Subcutaneous abdominal adipose tissue (tissue), 5 donors: ENCODE data around the gene XPNPEP1.
A peak's percentile ranks its signal among the peaks of the same experiment; 100 is the strongest.
"Not testable (repeated sequence)": the region's sequence is repeated elsewhere in the genome, so short reads cannot be mapped to it uniquely, and the experiment has no call there.

ENCODE experiments used
- H3K27ac ChIP-seq: one replicate; pipeline ENCODE4 v1.7.0; 2013; ENCODE audit warnings: low read depth, mild to moderate bottlenecking, inconsistent platforms, low read length, moderate library complexity
- H3K27me3 ChIP-seq, 5 donors: one replicate each; pipeline ENCODE4 v1.7.0; 2013; ENCODE audit warnings: low read length in 5 of 5, inconsistent platforms in 1 of 5; ENCODE audit not compliant: control insufficient read depth in 5 of 5, insufficient read depth in 4 of 5
- H3K36me3 ChIP-seq, 5 donors: one replicate each; pipeline ENCODE4 v1.7.0; 2013; ENCODE audit warnings: low read length in 5 of 5; ENCODE audit not compliant: control insufficient read depth in 5 of 5, insufficient read depth in 5 of 5
- H3K4me1 ChIP-seq, 5 donors: one replicate each; pipeline ENCODE4 v1.7.0; 2013; ENCODE audit warnings: low read length in 5 of 5, mild to moderate bottlenecking in 3 of 5, moderate library complexity in 1 of 5; ENCODE audit not compliant: control insufficient read depth in 5 of 5, insufficient read depth in 5 of 5
- H3K4me3 ChIP-seq, 5 donors: one replicate each; pipeline ENCODE4 v1.7.0; 2013; ENCODE audit warnings: low read length in 5 of 5, low read depth in 1 of 5
- H3K9ac ChIP-seq, 5 donors: one replicate each; pipeline ENCODE4 v1.7.0; 2013; ENCODE audit warnings: low read length in 5 of 5, mild to moderate bottlenecking in 4 of 5, moderate library complexity in 3 of 5
- H3K9me3 ChIP-seq, 5 donors: one replicate each; pipeline ENCODE4 v1.7.0; 2013; ENCODE audit warnings: low read length in 5 of 5; ENCODE audit not compliant: control insufficient read depth in 5 of 5
- donor health status: healthy.
- donor health status: healthy.
- donor health status: healthy.
- donor health status: healthy.
- donor health status: healthy.

XPNPEP1 gene

GRCh38 chr10:109924967-109925620 lies 1.8 kb upstream of the XPNPEP1 start:
- no peak overlapping the region for H3K4me3 ChIP-seq
- H3K27me3 ChIP-seq: no peaks in the 10 kb centered on the region
- peaks cover 5 to 37% (median 33%) of the 10 kb centered on the region in 5 donors for H3K4me1 ChIP-seq
- H3K9ac ChIP-seq: no peak overlapping the region
- H3K27ac ChIP-seq: no peak overlapping the region
- H3K9me3 ChIP-seq: no peaks in the 10 kb centered on the region
- no peaks in the 10 kb centered on the region for H3K36me3 ChIP-seq

GRCh38 chr10:109924087-109924486 lies 776 bp upstream of the XPNPEP1 start:
- H3K27ac ChIP-seq: peak overlapping the region; percentile 70
- peak overlapping the region; percentile 44 to 87 (median 77) for H3K9ac ChIP-seq
- H3K36me3 ChIP-seq: no peaks in the 10 kb centered on the region
- H3K4me3 ChIP-seq: peak overlapping the region in 4 of 5 donors; percentile 78 to 81 (median 79)
- H3K4me1 ChIP-seq: peaks cover 5 to 33% (median 29%) of the 10 kb centered on the region in 5 donors
- H3K9me3 ChIP-seq: no peaks in the 10 kb centered on the region
- no peaks in the 10 kb centered on the region for H3K27me3 ChIP-seq

- Histone ChIP-seq H3K27ac (peak overlapping the region; percentile 87), H3K4me3 (peak overlapping the region; percentile 78 to 86 (median 79)), H3K4me1 (peaks cover 5 to 29% (median 23%) of the 10 kb centered on the region in 5 donors), H3K27me3 (no peaks in the 10 kb centered on the region), H3K9ac (peak overlapping the region; percentile 87 to 91 (median 88)), H3K36me3 (no peaks in the 10 kb centered on the region), H3K9me3 (no peaks in the 10 kb centered on the region)
Measured at GRCh38 chr10:109922358-109922975, 844 bp downstream of the XPNPEP1 start.

- Histone ChIP-seq H3K4me3 (no peak overlapping the region), H3K36me3 (no peaks in the 10 kb centered on the region), H3K27ac (no peak overlapping the region), H3K27me3 (no peaks in the 10 kb centered on the region), H3K9ac (no peak overlapping the region), H3K4me1 (peaks cover 5 to 23% (median 21%) of the 10 kb centered on the region in 5 donors), H3K9me3 (no peaks in the 10 kb centered on the region)
Measured at GRCh38 chr10:109920016-109920415, 3.3 kb downstream of the XPNPEP1 start.

- Histone ChIP-seq H3K9ac (no peak overlapping the region), H3K27me3 (no peaks in the 10 kb centered on the region), H3K4me3 (no peak overlapping the region), H3K36me3 (no peaks in the 10 kb centered on the region), H3K27ac (no peak overlapping the region), H3K4me1 (peaks cover 5 to 23% (median 21%) of the 10 kb centered on the region in 5 donors), H3K9me3 (no peaks in the 10 kb centered on the region)
Measured at GRCh38 chr10:109919220-109919619, 4.1 kb downstream of the XPNPEP1 start.

- not testable (repeated sequence) for H3K4me3 ChIP-seq, H3K36me3 ChIP-seq, H3K9ac ChIP-seq, H3K27ac ChIP-seq, H3K27me3 ChIP-seq, H3K9me3 ChIP-seq
- H3K4me1 ChIP-seq: peaks cover 5 to 20% (median 16%) of the 10 kb centered on the region in 5 donors
Measured at GRCh38 chr10:109918707-109919106, 4.6 kb downstream of the XPNPEP1 start.

GRCh38 chr10:109915566-109915965 lies 7.7 kb downstream of the XPNPEP1 start:
- Histone ChIP-seq H3K27ac (no peak overlapping the region), H3K4me1 (no peaks in the 10 kb centered on the region), H3K36me3 (peaks cover 10 to 26% (median 13%) of the 10 kb centered on the region in 5 donors), H3K9ac (no peak overlapping the region), H3K9me3 (no peaks in the 10 kb centered on the region), H3K27me3 (no peaks in the 10 kb centered on the region), H3K4me3 (no peak overlapping the region)

- Histone ChIP-seq H3K36me3 (peaks cover 10 to 26% (median 15%) of the 10 kb centered on the region in 5 donors), H3K27ac (no peak overlapping the region), H3K4me1 (no peaks in the 10 kb centered on the region), H3K9ac (no peak overlapping the region), H3K4me3 (no peak overlapping the region), H3K9me3 (no peaks in the 10 kb centered on the region), H3K27me3 (no peaks in the 10 kb centered on the region)
Measured at GRCh38 chr10:109914966-109915365, 8.3 kb downstream of the XPNPEP1 start.

GRCh38 chr10:109913306-109913892 lies 9.9 kb downstream of the XPNPEP1 start:
- Histone ChIP-seq H3K9ac (no peak overlapping the region), H3K27me3 (no peaks in the 10 kb centered on the region), H3K9me3 (no peaks in the 10 kb centered on the region), H3K27ac (no peak overlapping the region), H3K4me3 (no peak overlapping the region), H3K36me3 (peaks cover 10 to 26% (median 18%) of the 10 kb centered on the region in 5 donors), H3K4me1 (no peaks in the 10 kb centered on the region)
